AG04449 (cell line): ENCODE data around the gene CTNS.

Source experiments
- CTCF ChIA-PET: fragments of 350-600 bp; formaldehyde crosslinking; extraction: SDS; loops from one replicate; lab custom pipeline; 2021; ENCODE audit warnings: antibody characterized with exemption; lab: Yijun Ruan, JAX
- POLR2A ChIA-PET: fragments of 400-600, 350-600 bp; formaldehyde crosslinking; extraction: SDS; loops from one replicate; lab custom pipeline; 2020; ENCODE audit warnings: antibody characterized with exemption, inconsistent platforms; lab: Yijun Ruan, JAX
- DNase-seq: peaks from one replicate; pipeline ENCODE4 v3.0.0-alpha.2; 2010; ENCODE audit warnings: low read depth, low spot score
- H3K4me3 ChIP-seq: 2 replicates; pipeline ENCODE4 v1.5.1; 2011; ENCODE audit warnings: low read depth, mild to moderate bottlenecking, control low read depth, low read length
- TF ChIP-seq, protein P1 (sequence below): IDR thresholded peaks from one replicate; pipeline ENCODE4 v1.5.1; 2011; ENCODE audit warnings: mild to moderate bottlenecking, moderate library complexity, low read length, control low read depth, inconsistent platforms; ENCODE audit not compliant: insufficient read depth; ENCODE audit errors: missing control alignments

CTNS gene

DNA sequence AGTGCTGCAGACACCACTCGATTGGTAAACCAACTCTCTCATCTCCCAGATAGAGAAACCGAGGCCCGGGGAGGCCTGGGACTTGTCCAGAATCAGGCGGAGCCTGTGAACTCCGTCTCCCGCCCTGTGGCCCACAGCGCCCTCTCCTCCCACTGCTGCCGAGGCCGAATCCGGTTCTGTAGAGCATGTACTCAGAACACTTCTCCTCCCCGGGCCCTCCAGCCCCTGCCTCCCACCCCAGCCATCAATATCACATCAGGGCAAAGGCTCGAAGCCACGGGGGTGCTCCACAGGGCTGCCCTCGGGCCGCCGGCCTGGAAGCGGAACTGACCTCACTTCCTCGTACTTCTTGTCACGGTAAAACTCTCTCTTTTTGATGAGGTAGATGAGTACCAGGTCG lies 45.0 kb downstream of the CTNS start:
- POLR2A ChIA-PET: no interaction called here
- CTCF ChIA-PET: interaction anchor here (0.7 to 2.8 kb wide), 4 partner anchors 8 to 53 kb away, joined by 3 to 12 read pairs (median 5); no protein-coding TSS in a partner anchor
- DNase-seq: no peak
- TF ChIP-seq, protein P1, sequence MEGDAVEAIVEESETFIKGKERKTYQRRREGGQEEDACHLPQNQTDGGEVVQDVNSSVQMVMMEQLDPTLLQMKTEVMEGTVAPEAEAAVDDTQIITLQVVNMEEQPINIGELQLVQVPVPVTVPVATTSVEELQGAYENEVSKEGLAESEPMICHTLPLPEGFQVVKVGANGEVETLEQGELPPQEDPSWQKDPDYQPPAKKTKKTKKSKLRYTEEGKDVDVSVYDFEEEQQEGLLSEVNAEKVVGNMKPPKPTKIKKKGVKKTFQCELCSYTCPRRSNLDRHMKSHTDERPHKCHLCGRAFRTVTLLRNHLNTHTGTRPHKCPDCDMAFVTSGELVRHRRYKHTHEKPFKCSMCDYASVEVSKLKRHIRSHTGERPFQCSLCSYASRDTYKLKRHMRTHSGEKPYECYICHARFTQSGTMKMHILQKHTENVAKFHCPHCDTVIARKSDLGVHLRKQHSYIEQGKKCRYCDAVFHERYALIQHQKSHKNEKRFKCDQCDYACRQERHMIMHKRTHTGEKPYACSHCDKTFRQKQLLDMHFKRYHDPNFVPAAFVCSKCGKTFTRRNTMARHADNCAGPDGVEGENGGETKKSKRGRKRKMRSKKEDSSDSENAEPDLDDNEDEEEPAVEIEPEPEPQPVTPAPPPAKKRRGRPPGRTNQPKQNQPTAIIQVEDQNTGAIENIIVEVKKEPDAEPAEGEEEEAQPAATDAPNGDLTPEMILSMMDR: no peak
- no peak overlapping the region for H3K4me3 ChIP-seq

GRCh38 chr17:3682033-3682432 lies 45.5 kb downstream of the CTNS start:
- TF ChIP-seq, protein P1: no peak
- POLR2A ChIA-PET: no interaction called here
- H3K4me3 ChIP-seq: no peak overlapping the region
- no peak for DNase-seq
- CTCF ChIA-PET: interaction anchor here (0.7 to 2.8 kb wide), 11 partner anchors 8 to 322 kb away, joined by 3 to 12 read pairs (median 6); no protein-coding TSS in a partner anchor

- TF ChIP-seq, protein P1: peak; percentile 95
- no peak overlapping the region for H3K4me3 ChIP-seq
- CTCF ChIA-PET: interaction anchor here (0.6 to 2.8 kb wide), 20 partner anchors 9 to 321 kb away, joined by 3 to 12 read pairs (median 3); partner anchors contain the start of genes NCBP3 and P2RX5
- POLR2A ChIA-PET: no interaction called here
- no peak for DNase-seq
Measured at GRCh38 chr17:3683054-3683511, 46.5 kb downstream of the CTNS start.

GRCh38 chr17:3685174-3685573 lies 48.6 kb downstream of the CTNS start:
- H3K4me3 ChIP-seq: no peak overlapping the region
- TF ChIP-seq, protein P1: no peak
- POLR2A ChIA-PET: no interaction called here
- CTCF ChIA-PET: interaction anchor here (0.7 kb wide), 1 partner anchor 9 kb away, joined by 3 read pairs; no protein-coding TSS in a partner anchor
- DNase-seq: no peak

DNA sequence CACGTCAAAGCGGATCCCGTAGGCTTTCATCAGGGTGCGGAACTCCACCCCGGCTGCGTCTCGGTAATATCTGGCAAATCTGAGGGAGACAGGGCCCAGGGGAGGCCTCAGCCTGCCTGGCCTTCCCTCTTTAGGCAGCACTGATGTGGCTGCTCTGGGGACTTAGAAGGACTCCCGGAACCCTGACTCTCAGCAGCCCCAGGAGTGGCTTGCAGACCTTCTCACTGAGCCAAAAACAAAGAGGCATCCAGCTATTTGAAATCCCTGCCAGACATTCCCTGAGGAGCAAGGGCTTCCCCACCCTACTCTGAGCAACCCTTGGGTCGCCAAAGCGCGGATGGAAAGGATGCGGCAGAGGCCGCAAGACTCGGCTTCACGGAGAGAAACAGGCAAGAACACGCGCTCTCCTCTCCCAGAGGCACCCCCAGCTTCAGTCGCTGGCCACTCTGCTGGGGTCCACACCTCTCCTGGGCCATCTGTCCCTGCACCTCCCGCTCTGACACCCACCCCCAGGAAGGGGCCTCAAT lies 51.5 kb downstream of the CTNS start:
- DNase-seq: no peak
- no peak overlapping the region for H3K4me3 ChIP-seq
- TF ChIP-seq, protein P1: no peak
- ChIA-PET CTCF (interaction anchor here (0.8 kb wide), 1 partner anchor 10 kb away, joined by 3 read pairs; no protein-coding TSS in a partner anchor), POLR2A (no interaction called here)

GRCh38 chr17:3688852-3689261 lies 52.3 kb downstream of the CTNS start:
- CTCF ChIA-PET: no interaction called here

More at GRCh38 chr17:3688852-3689261, 52.3 kb downstream of the CTNS start:
- POLR2A ChIA-PET: no interaction called here
- TF ChIP-seq, protein P1: no peak
- H3K4me3 ChIP-seq: no peak overlapping the region
- no peak for DNase-seq
